DOHH2 (cell line): ENCODE data around the gene SLC16A13.

Source experiments
- EZH2phosphoT487 ChIP-seq: fragments of 200-600 bp; sonication (generic); IDR thresholded peaks from 2 replicates; pipeline ENCODE4 v1.6.1; 2017; ENCODE audit warnings: borderline replicate concordance, mild to moderate bottlenecking, antibody characterized with exemption, low read length, moderate library complexity, mixed read lengths
- TF ChIP-seq, protein P1 (sequence below): fragments of 200-600 bp; sonication (generic); IDR thresholded peaks from one replicate; pipeline ENCODE4 v1.5.1; 2014; ENCODE audit warnings: antibody characterized with exemption, mild to moderate bottlenecking, low read depth, low read length; ENCODE audit not compliant: poor library complexity, severe bottlenecking

DNA sequence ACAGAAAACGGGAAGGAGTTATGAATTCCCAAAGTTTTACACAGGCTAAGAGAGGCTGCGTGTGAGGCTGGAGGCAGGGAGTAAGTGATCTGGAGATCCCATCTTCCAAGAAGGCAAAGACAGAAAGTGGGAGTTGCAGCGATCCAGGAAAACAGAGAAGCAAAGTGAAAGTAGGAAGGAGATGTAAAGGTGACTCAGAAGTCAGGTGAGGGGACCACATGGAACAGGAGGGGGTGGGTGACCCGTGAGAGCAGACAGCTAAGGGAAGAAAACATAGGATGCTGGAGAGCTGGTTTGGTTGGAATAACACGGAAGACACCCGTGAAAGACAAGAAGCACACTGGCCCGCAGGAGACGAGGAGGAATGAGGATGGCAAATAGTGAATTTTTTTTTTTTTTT, 38.6 kb upstream of the SLC16A13 start:
- TF ChIP-seq, protein P1, sequence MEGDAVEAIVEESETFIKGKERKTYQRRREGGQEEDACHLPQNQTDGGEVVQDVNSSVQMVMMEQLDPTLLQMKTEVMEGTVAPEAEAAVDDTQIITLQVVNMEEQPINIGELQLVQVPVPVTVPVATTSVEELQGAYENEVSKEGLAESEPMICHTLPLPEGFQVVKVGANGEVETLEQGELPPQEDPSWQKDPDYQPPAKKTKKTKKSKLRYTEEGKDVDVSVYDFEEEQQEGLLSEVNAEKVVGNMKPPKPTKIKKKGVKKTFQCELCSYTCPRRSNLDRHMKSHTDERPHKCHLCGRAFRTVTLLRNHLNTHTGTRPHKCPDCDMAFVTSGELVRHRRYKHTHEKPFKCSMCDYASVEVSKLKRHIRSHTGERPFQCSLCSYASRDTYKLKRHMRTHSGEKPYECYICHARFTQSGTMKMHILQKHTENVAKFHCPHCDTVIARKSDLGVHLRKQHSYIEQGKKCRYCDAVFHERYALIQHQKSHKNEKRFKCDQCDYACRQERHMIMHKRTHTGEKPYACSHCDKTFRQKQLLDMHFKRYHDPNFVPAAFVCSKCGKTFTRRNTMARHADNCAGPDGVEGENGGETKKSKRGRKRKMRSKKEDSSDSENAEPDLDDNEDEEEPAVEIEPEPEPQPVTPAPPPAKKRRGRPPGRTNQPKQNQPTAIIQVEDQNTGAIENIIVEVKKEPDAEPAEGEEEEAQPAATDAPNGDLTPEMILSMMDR, result no peak
- no peak for TF ChIP-seq EZH2phosphoT487
